SH-SY5Y (cell line): Measurements from ENCODE around the gene DLG4.

ENCODE experiments used
- GATA2 ChIP-seq: IDR thresholded peaks from 2 replicates; pipeline ENCODE4 v1.6.1; 2011; ENCODE audit warnings: mild to moderate bottlenecking, low read depth, low read length
- GATA3 ChIP-seq: IDR thresholded peaks from 2 replicates; pipeline ENCODE4 v1.6.1; 2011; ENCODE audit warnings: low read depth, mild to moderate bottlenecking, low read length, moderate library complexity

DNA sequence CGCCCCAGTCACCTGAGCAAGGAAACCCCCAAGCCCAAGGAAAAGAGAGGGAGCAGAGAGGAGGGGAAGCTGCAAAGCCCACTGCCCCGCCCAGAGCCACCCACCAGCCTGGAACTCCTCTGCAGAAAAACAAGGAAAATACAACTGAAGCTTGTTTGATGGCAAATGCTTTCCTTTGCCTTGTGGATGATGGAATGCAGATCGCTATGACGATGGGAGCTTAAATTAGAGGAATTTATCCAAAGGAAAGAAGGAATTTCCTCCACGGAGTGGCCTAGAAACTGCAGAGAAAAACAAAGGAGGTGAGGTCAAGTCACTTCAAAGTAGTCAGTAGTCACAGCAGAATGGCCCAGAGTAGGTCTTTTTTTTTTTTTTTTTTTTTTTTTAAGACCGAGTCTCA lies 73.5 kb downstream of the DLG4 start:
- no peak for TF ChIP-seq GATA2
- no peak for TF ChIP-seq GATA3
